Measurements from ENCODE around the gene CT45A7.
"Not testable (repeated sequence)": the region's sequence is repeated elsewhere in the genome, so short reads cannot be mapped to it uniquely, and the experiment has no call there.

The CT45A7 gene, protein sequence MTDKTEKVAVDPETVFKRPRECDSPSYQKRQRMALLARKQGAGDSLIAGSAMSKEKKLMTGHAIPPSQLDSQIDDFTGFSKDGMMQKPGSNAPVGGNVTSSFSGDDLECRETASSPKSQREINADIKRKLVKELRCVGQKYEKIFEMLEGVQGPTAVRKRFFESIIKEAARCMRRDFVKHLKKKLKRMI
- total RNA-seq = 0 reads per million in 3 donors

DNA sequence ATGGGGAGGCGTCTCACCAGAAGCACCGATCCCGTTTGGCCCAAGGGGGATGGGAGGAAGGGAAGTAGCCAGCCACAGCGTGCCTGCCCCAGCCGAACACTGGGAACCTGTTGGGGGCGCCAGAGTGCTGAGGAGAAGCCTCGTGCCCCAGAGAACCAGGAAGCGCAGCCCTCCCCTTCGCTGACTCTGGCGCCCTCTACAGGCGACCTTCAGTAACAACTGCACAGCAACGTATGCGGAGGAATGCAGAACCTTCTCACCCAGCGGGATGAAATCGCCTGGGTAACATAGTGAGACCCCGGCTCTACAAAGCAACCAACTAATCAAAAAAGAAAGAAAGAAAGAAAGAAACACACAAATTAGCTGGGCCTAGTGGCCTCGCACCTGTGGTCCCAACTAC lies at the start of gene CT45A7:
Gene CT45A7, minus strand, starts transcription at position 101 of the 400 bp plus-strand sequence. CDS start 3,747 bp downstream, outside the sequence.
- H3K27ac ChIP-seq (ENCODE audit: insufficient read depth, low read length, poor library complexity, severe bottlenecking); H3K4me1 ChIP-seq (ENCODE audit: control insufficient read depth, insufficient read depth, low read length, poor library complexity, severe bottlenecking); H3K4me3 ChIP-seq (ENCODE audit: insufficient read depth, low read depth, low read length, poor library complexity, severe bottlenecking); H3K27me3 ChIP-seq (replicated peaks; ENCODE audit: control insufficient read depth, insufficient read depth, low read length, poor library complexity, severe bottlenecking); H3K9me3 ChIP-seq (ENCODE audit: control insufficient read depth, low read length); H3K36me3 ChIP-seq (ENCODE audit: control insufficient read depth, insufficient read depth, low read length); DNase-seq: not testable (repeated sequence)

DNA sequence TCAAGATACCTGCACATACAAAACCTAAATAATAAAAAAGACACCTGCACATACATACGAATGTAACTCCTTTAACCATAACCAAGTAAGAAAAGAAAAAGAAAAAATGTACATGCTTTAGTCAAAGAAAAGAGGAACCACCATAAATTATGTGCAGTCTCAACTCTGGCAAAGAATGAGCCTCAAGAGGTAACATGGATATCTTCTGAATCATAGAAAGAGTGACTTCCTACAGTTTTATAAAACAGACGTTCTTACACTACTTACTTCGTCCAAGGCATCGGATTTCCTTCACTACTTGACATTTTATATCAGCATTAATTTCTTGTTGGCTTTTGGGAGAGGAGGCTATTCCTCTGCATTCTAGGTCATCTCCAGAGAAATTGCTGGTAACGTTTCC lies 45.7 kb upstream of the CT45A7 start:
- H3K9me3 ChIP-seq (ENCODE audit: control insufficient read depth, low read length); DNase-seq; H3K4me3 ChIP-seq (ENCODE audit: insufficient read depth, low read depth, low read length, poor library complexity, severe bottlenecking); H3K4me1 ChIP-seq (ENCODE audit: control insufficient read depth, insufficient read depth, low read length, poor library complexity, severe bottlenecking); H3K27ac ChIP-seq (ENCODE audit: insufficient read depth, low read length, poor library complexity, severe bottlenecking); H3K36me3 ChIP-seq (ENCODE audit: control insufficient read depth, insufficient read depth, low read length); H3K27me3 ChIP-seq (replicated peaks; ENCODE audit: control insufficient read depth, insufficient read depth, low read length, poor library complexity, severe bottlenecking): not testable (repeated sequence)

DNA sequence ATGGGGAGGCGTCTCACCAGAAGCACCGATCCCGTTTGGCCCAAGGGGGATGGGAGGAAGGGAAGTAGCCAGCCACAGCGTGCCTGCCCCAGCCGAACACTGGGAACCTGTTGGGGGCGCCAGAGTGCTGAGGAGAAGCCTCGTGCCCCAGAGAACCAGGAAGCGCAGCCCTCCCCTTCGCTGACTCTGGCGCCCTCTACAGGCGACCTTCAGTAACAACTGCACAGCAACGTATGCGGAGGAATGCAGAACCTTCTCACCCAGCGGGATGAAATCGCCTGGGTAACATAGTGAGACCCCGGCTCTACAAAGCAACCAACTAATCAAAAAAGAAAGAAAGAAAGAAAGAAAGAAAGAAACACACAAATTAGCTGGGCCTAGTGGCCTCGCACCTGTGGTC lies 34.6 kb upstream of the CT45A7 start, which contains the start of gene CT45A9:
Gene CT45A9, minus strand, starts transcription at position 101 of the 400 bp plus-strand sequence. CDS start 3,751 bp downstream, outside the sequence.
- DNase-seq; H3K4me1 ChIP-seq (ENCODE audit: control insufficient read depth, insufficient read depth, low read length, poor library complexity, severe bottlenecking); H3K36me3 ChIP-seq (ENCODE audit: control insufficient read depth, insufficient read depth, low read length); H3K4me3 ChIP-seq (ENCODE audit: insufficient read depth, low read depth, low read length, poor library complexity, severe bottlenecking); H3K27me3 ChIP-seq (replicated peaks; ENCODE audit: control insufficient read depth, insufficient read depth, low read length, poor library complexity, severe bottlenecking); H3K9me3 ChIP-seq (ENCODE audit: control insufficient read depth, low read length); H3K27ac ChIP-seq (ENCODE audit: insufficient read depth, low read length, poor library complexity, severe bottlenecking): not testable (repeated sequence)

DNA sequence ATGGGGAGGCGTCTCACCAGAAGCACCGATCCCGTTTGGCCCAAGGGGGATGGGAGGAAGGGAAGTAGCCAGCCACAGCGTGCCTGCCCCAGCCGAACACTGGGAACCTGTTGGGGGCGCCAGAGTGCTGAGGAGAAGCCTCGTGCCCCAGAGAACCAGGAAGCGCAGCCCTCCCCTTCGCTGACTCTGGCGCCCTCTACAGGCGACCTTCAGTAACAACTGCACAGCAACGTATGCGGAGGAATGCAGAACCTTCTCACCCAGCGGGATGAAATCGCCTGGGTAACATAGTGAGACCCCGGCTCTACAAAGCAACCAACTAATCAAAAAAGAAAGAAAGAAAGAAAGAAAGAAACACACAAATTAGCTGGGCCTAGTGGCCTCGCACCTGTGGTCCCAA lies 17.4 kb upstream of the CT45A7 start, which contains the start of gene CT45A8:
Gene CT45A8, minus strand, starts transcription at position 101 of the 400 bp plus-strand sequence. CDS start 3,755 bp downstream, outside the sequence.
- not testable (repeated sequence) for H3K4me3 ChIP-seq (ENCODE audit: insufficient read depth, low read depth, low read length, poor library complexity, severe bottlenecking); H3K27ac ChIP-seq (ENCODE audit: insufficient read depth, low read length, poor library complexity, severe bottlenecking); H3K27me3 ChIP-seq (replicated peaks; ENCODE audit: control insufficient read depth, insufficient read depth, low read length, poor library complexity, severe bottlenecking); H3K36me3 ChIP-seq (ENCODE audit: control insufficient read depth, insufficient read depth, low read length); H3K4me1 ChIP-seq (ENCODE audit: control insufficient read depth, insufficient read depth, low read length, poor library complexity, severe bottlenecking); H3K9me3 ChIP-seq (ENCODE audit: control insufficient read depth, low read length); DNase-seq

DNA sequence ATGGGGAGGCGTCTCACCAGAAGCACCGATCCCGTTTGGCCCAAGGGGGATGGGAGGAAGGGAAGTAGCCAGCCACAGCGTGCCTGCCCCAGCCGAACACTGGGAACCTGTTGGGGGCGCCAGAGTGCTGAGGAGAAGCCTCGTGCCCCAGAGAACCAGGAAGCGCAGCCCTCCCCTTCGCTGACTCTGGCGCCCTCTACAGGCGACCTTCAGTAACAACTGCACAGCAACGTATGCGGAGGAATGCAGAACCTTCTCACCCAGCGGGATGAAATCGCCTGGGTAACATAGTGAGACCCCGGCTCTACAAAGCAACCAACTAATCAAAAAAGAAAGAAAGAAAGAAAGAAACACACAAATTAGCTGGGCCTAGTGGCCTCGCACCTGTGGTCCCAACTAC lies 17.2 kb downstream of the CT45A7 start, which contains the start of gene CT45A2:
Gene CT45A2, minus strand, starts transcription at position 101 of the 400 bp plus-strand sequence. CDS start 3,747 bp downstream, outside the sequence.
- H3K9me3 ChIP-seq (ENCODE audit: control insufficient read depth, low read length); DNase-seq; H3K27ac ChIP-seq (ENCODE audit: insufficient read depth, low read length, poor library complexity, severe bottlenecking); H3K27me3 ChIP-seq (replicated peaks; ENCODE audit: control insufficient read depth, insufficient read depth, low read length, poor library complexity, severe bottlenecking); H3K4me1 ChIP-seq (ENCODE audit: control insufficient read depth, insufficient read depth, low read length, poor library complexity, severe bottlenecking); H3K4me3 ChIP-seq (ENCODE audit: insufficient read depth, low read depth, low read length, poor library complexity, severe bottlenecking); H3K36me3 ChIP-seq (ENCODE audit: control insufficient read depth, insufficient read depth, low read length): not testable (repeated sequence)

DNA sequence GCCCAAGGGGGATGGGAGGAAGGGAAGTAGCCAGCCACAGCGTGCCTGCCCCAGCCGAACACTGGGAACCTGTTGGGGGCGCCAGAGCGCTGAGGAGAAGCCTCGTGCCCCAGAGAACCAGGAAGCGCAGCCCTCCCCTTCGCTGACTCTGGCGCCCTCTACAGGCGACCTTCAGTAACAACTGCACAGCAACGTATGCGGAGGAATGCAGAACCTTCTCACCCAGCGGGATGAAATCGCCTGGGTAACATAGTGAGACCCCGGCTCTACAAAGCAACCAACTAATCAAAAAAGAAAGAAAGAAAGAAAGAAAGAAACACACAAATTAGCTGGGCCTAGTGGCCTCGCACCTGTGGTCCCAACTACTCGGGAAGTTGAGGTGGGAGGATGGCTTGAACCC lies 34.4 kb downstream of the CT45A7 start, which contains the start of gene CT45A6:
Gene CT45A6, minus strand, starts transcription at position 101 of the 400 bp plus-strand sequence. CDS start 3,794 bp downstream, outside the sequence.
- H3K9me3 ChIP-seq (ENCODE audit: control insufficient read depth, low read length); H3K4me1 ChIP-seq (ENCODE audit: control insufficient read depth, insufficient read depth, low read length, poor library complexity, severe bottlenecking); H3K36me3 ChIP-seq (ENCODE audit: control insufficient read depth, insufficient read depth, low read length); DNase-seq; H3K4me3 ChIP-seq (ENCODE audit: insufficient read depth, low read depth, low read length, poor library complexity, severe bottlenecking); H3K27me3 ChIP-seq (replicated peaks; ENCODE audit: control insufficient read depth, insufficient read depth, low read length, poor library complexity, severe bottlenecking); H3K27ac ChIP-seq (ENCODE audit: insufficient read depth, low read length, poor library complexity, severe bottlenecking): not testable (repeated sequence)

DNA sequence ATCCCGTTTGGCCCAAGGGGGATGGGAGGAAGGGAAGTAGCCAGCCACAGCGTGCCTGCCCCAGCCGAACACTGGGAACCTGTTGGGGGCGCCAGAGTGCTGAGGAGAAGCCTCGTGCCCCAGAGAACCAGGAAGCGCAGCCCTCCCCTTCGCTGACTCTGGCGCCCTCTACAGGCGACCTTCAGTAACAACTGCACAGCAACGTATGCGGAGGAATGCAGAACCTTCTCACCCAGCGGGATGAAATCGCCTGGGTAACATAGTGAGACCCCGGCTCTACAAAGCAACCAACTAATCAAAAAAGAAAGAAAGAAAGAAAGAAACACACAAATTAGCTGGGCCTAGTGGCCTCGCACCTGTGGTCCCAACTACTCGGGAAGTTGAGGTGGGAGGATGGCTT lies 51.7 kb downstream of the CT45A7 start, which contains the start of gene CT45A5:
Gene CT45A5, minus strand, starts transcription at position 101 of the 400 bp plus-strand sequence. CDS start 3,774 bp downstream, outside the sequence.
- H3K27me3 ChIP-seq (replicated peaks; ENCODE audit: control insufficient read depth, insufficient read depth, low read length, poor library complexity, severe bottlenecking); H3K9me3 ChIP-seq (ENCODE audit: control insufficient read depth, low read length); H3K4me3 ChIP-seq (ENCODE audit: insufficient read depth, low read depth, low read length, poor library complexity, severe bottlenecking); DNase-seq; H3K36me3 ChIP-seq (ENCODE audit: control insufficient read depth, insufficient read depth, low read length); H3K27ac ChIP-seq (ENCODE audit: insufficient read depth, low read length, poor library complexity, severe bottlenecking); H3K4me1 ChIP-seq (ENCODE audit: control insufficient read depth, insufficient read depth, low read length, poor library complexity, severe bottlenecking): not testable (repeated sequence)

Data from effector memory CD4-positive, alpha-beta T cell (primary cell).